DOHH2 (cell line): Measurements from ENCODE around the gene MSRB3.

Source experiments
- H3F3A ChIP-seq: fragments of 200-600 bp; sonication (generic), shearing (Covaris generic); 2 replicates; pipeline ENCODE4 v1.6.0; 2016; ENCODE audit warnings: antibody characterized with exemption, mild to moderate bottlenecking; ENCODE audit not compliant: control insufficient read depth, insufficient read depth
- H3K27ac ChIP-seq: fragments of 200-600 bp; sonication (generic); 2 replicates; pipeline ENCODE4 v1.5.1; 2014; ENCODE audit warnings: low read depth, mild to moderate bottlenecking, low read length, moderate library complexity
- H3K27me3 ChIP-seq: fragments of 200-600 bp; sonication (generic); 2 replicates; pipeline ENCODE4 v1.6.1; 2014; ENCODE audit warnings: mild to moderate bottlenecking, low read length, mixed read lengths; ENCODE audit not compliant: control insufficient read depth
- H3K36me3 ChIP-seq: fragments of 200-600 bp; sonication (generic); 2 replicates; pipeline ENCODE4 v1.6.1; 2014; ENCODE audit warnings: mild to moderate bottlenecking, low read length, moderate library complexity, mixed read lengths; ENCODE audit not compliant: control insufficient read depth
- H3K4me1 ChIP-seq: fragments of 200-600 bp; sonication (generic); 2 replicates; pipeline ENCODE4 v1.6.1; 2014; ENCODE audit warnings: mild to moderate bottlenecking, low read length, mixed read lengths; ENCODE audit not compliant: control insufficient read depth
- H3K4me2 ChIP-seq: fragments of 200-600 bp; sonication (generic); 2 replicates; pipeline ENCODE4 v1.6.0; 2014; ENCODE audit warnings: mild to moderate bottlenecking, low read length, moderate library complexity
- H3K4me3 ChIP-seq: fragments of 200-600 bp; sonication (generic); 2 replicates; pipeline ENCODE4 v1.5.1; 2014; ENCODE audit warnings: mild to moderate bottlenecking, low read length, mixed read lengths
- H3K79me2 ChIP-seq: fragments of 200-600 bp; sonication (generic); 2 replicates; pipeline ENCODE4 v1.6.1; 2014; ENCODE audit warnings: mild to moderate bottlenecking, low read length, mixed read lengths; ENCODE audit not compliant: control insufficient read depth
- H3K9me2 ChIP-seq: fragments of 200-600 bp; sonication (generic); replicated peaks from 2 replicates; pipeline ENCODE4 v1.6.1; 2014; ENCODE audit warnings: mild to moderate bottlenecking, low read length, mixed read lengths; ENCODE audit not compliant: control insufficient read depth
- H3K9me3 ChIP-seq: fragments of 200-600 bp; sonication (generic); 2 replicates; pipeline ENCODE4 v1.6.1; 2014; ENCODE audit warnings: antibody characterized with exemption, low read length, mixed read lengths; ENCODE audit not compliant: control insufficient read depth, insufficient read depth
- H4K20me1 ChIP-seq: fragments of 200-600 bp; sonication (generic); 2 replicates; pipeline ENCODE4 v1.6.0; 2014; ENCODE audit warnings: low read depth, mild to moderate bottlenecking, antibody characterized with exemption, low read length, moderate library complexity; ENCODE audit not compliant: control insufficient read depth, insufficient read depth
- CTCF ChIP-seq: fragments of 200-600 bp; sonication (generic); IDR thresholded peaks from one replicate; pipeline ENCODE4 v1.5.1; 2014; ENCODE audit warnings: antibody characterized with exemption, mild to moderate bottlenecking, low read depth, low read length; ENCODE audit not compliant: poor library complexity, severe bottlenecking
- EZH2phosphoT487 ChIP-seq: fragments of 200-600 bp; sonication (generic); IDR thresholded peaks from 2 replicates; pipeline ENCODE4 v1.6.1; 2017; ENCODE audit warnings: borderline replicate concordance, mild to moderate bottlenecking, antibody characterized with exemption, low read length, moderate library complexity, mixed read lengths

Gene MSRB3

GRCh38 chr12:65277994-65278575 lies 398 bp upstream of the MSRB3 start:
- TF ChIP-seq CTCF (no peak), EZH2phosphoT487 (no peak)
- no peaks in the 10 kb centered on the region for H3K36me3 ChIP-seq
- H4K20me1 ChIP-seq, result no peaks in the 10 kb centered on the region
- H3K4me3 ChIP-seq, result peak overlapping the region; percentile 71; the same call in 1 of the 2 replicates
- no peak overlapping the region for H3K27ac ChIP-seq
- peaks cover 44% of the 10 kb centered on the region for H3K27me3 ChIP-seq
- no peaks in the 10 kb centered on the region for H3F3A ChIP-seq
- H3K4me2 ChIP-seq, result peak overlapping the region; percentile 75
- no peaks in the 10 kb centered on the region for H3K9me3 ChIP-seq
- peaks cover 13% of the 10 kb centered on the region for H3K4me1 ChIP-seq
- no peaks in the 10 kb centered on the region for H3K9me2 ChIP-seq
- H3K79me2 ChIP-seq, result no peaks in the 10 kb centered on the region

GRCh38 chr12:65279369-65280112 lies 1.1 kb downstream of the MSRB3 start:
- Histone ChIP-seq H3K36me3 (no peaks in the 10 kb centered on the region), H3K4me3 (peak overlapping the region; percentile 71), H3K9me2 (no peaks in the 10 kb centered on the region), H3K27ac (no peak overlapping the region), H3K9me3 (no peaks in the 10 kb centered on the region), H3K27me3 (peaks cover 40% of the 10 kb centered on the region), H3K4me2 (peak overlapping the region; percentile 75), H3K79me2 (no peaks in the 10 kb centered on the region), H3F3A (no peaks in the 10 kb centered on the region), H3K4me1 (peaks cover 13% of the 10 kb centered on the region), H4K20me1 (no peaks in the 10 kb centered on the region)
- TF ChIP-seq CTCF (no peak), EZH2phosphoT487 (no peak)

- no peak overlapping the region for H3K27ac ChIP-seq
- no peak overlapping the region for H3K4me2 ChIP-seq
- H3K27me3 ChIP-seq, result peaks cover 36% of the 10 kb centered on the region
- H3F3A ChIP-seq, result no peaks in the 10 kb centered on the region
- H3K9me3 ChIP-seq, result no peaks in the 10 kb centered on the region
- H3K4me3 ChIP-seq, result no peak overlapping the region
- no peaks in the 10 kb centered on the region for H3K9me2 ChIP-seq
- H4K20me1 ChIP-seq, result no peaks in the 10 kb centered on the region
- H3K36me3 ChIP-seq, result no peaks in the 10 kb centered on the region
- no peak for TF ChIP-seq EZH2phosphoT487
- no peak for TF ChIP-seq CTCF
- H3K4me1 ChIP-seq, result peaks cover 13% of the 10 kb centered on the region
- H3K79me2 ChIP-seq, result no peaks in the 10 kb centered on the region
Measured at GRCh38 chr12:65280306-65280705, 1.8 kb downstream of the MSRB3 start.
